Neural cell (in vitro differentiated cells): Measurements from ENCODE around the gene ZBTB40. TPM values are rescaled to one million over a fixed set of nuclear protein-coding genes. Genes with fewer than 3 reads are reported as not detected.

Experiments
- H2AFZ ChIP-seq: fragments of 200-600, 300-800 bp; sonication (generic), shearing (Covaris generic); 2 replicates; pipeline ENCODE4 v1.6.0; 2014; ENCODE audit warnings: low read depth, mild to moderate bottlenecking, antibody characterized with exemption, low read length, moderate library complexity
- H3F3A ChIP-seq: fragments of 200-600 bp; shearing (Covaris generic); 2 replicates; pipeline ENCODE4 v1.6.1; 2016; ENCODE audit warnings: mild to moderate bottlenecking, moderate library complexity, mixed read lengths, antibody characterized with exemption, low read length; ENCODE audit not compliant: insufficient read depth, poor library complexity, severe bottlenecking
- H3K27ac ChIP-seq: fragments of 200-600, 300-800 bp; sonication (generic), shearing (Covaris generic); 2 replicates; pipeline ENCODE4 v1.5.1; 2014; ENCODE audit warnings: mild to moderate bottlenecking, low read length, moderate library complexity
- H3K27me3 ChIP-seq: fragments of 300-800, 200-600 bp; sonication (generic), shearing (Covaris generic); 2 replicates; pipeline ENCODE4 v1.6.0; 2014; ENCODE audit warnings: mild to moderate bottlenecking, low read depth, low read length, moderate library complexity; ENCODE audit not compliant: insufficient read depth
- H3K36me3 ChIP-seq: fragments of 300-800, 200-600 bp; sonication (generic), shearing (Covaris generic); 2 replicates; pipeline ENCODE4 v1.5.1; 2014; ENCODE audit warnings: mild to moderate bottlenecking, antibody characterized with exemption, low read length, moderate library complexity; ENCODE audit not compliant: insufficient read depth
- H3K4me2 ChIP-seq: fragments of 300-800, 200-600 bp; sonication (generic), shearing (Covaris generic); 2 replicates; pipeline ENCODE4 v1.6.0; 2014; ENCODE audit warnings: mild to moderate bottlenecking, low read length
- H3K4me3 ChIP-seq: fragments of 300-800, 200-600 bp; sonication (generic), shearing (Covaris generic); 2 replicates; pipeline ENCODE4 v1.5.1; 2014; ENCODE audit warnings: mild to moderate bottlenecking, low read length, moderate library complexity
- H3K79me2 ChIP-seq: fragments of 200-600 bp; shearing (Covaris generic); replicated peaks from 2 replicates; pipeline ENCODE4 v1.6.0; 2014; ENCODE audit warnings: mild to moderate bottlenecking, low read length, moderate library complexity; ENCODE audit not compliant: insufficient read depth
- H3K9ac ChIP-seq: fragments of 300-800, 200-600 bp; sonication (generic), shearing (Covaris generic); 2 replicates; pipeline ENCODE4 v1.6.1; 2016; ENCODE audit warnings: mild to moderate bottlenecking, low read length, mixed read lengths
- H3K9me2 ChIP-seq: fragments of 200-600 bp; shearing (Covaris generic); 2 replicates; pipeline ENCODE4 v1.6.1; 2016; ENCODE audit warnings: mild to moderate bottlenecking, low read length, mixed read lengths; ENCODE audit not compliant: insufficient read depth
- H3K9me3 ChIP-seq: fragments of 200-600, 300-800 bp; sonication (generic), shearing (Covaris generic); 2 replicates; pipeline ENCODE4 v1.6.1; 2016; ENCODE audit warnings: mild to moderate bottlenecking, mixed run types, low read length, moderate library complexity, mixed read lengths
- H4K20me1 ChIP-seq: fragments of 200-600 bp; shearing (Covaris generic); 2 replicates; pipeline ENCODE4 v1.6.1; 2016; ENCODE audit warnings: mild to moderate bottlenecking, mixed run types; ENCODE audit not compliant: insufficient read depth
- EP300 ChIP-seq: fragments of 450-650 bp; conservative IDR thresholded peaks from 2 replicates; pipeline ENCODE4 v1.6.1; 2014; ENCODE audit warnings: antibody characterized with exemption, mild to moderate bottlenecking, moderate library complexity; ENCODE audit not compliant: poor library complexity, severe bottlenecking
- EZH2 ChIP-seq: fragments of 200-600, 300-800 bp; shearing (Covaris generic), sonication (generic); IDR thresholded peaks from 2 replicates; pipeline ENCODE4 v1.6.1; 2014; ENCODE audit warnings: antibody characterized with exemption, low read length, borderline replicate concordance, mild to moderate bottlenecking; ENCODE audit not compliant: insufficient read depth, poor library complexity, severe bottlenecking
- MXI1 ChIP-seq: fragments of 450-650 bp; conservative IDR thresholded peaks from 2 replicates; pipeline ENCODE4 v1.6.1; 2014; ENCODE audit warnings: antibody characterized with exemption, mild to moderate bottlenecking; ENCODE audit not compliant: poor library complexity, severe bottlenecking
- POLR2AphosphoS5 ChIP-seq: IDR thresholded peaks from 2 replicates; pipeline ENCODE4 v1.6.1; 2012
- RAD21 ChIP-seq: fragments of 450-650 bp; conservative IDR thresholded peaks from 2 replicates; pipeline ENCODE4 v1.6.1; 2014; ENCODE audit warnings: antibody characterized with exemption, mild to moderate bottlenecking, moderate library complexity
- SMC3 ChIP-seq: fragments of 450-650 bp; conservative IDR thresholded peaks from 2 replicates; pipeline ENCODE4 v1.6.1; 2014; ENCODE audit warnings: antibody characterized with exemption, mild to moderate bottlenecking, moderate library complexity; ENCODE audit not compliant: poor library complexity
- TAF1 ChIP-seq: IDR thresholded peaks from 2 replicates; pipeline ENCODE4 v1.6.1; 2012; ENCODE audit warnings: low read depth
- polyA plus RNA-seq: library from polyadenylated mRNA; depleted of rRNA; stranded (reverse); fragments of >200 nt; gene quantifications from 2 replicates; pipeline ENCODE4 v1.2.3, GENCODE V29; 2014
- TF ChIP-seq, protein P1 (sequence below): fragments of 450-650 bp; IDR thresholded peaks from 2 replicates; pipeline ENCODE4 v1.5.1; 2014; ENCODE audit warnings: antibody characterized with exemption, mild to moderate bottlenecking, moderate library complexity; ENCODE audit not compliant: poor library complexity, severe bottlenecking
- TF ChIP-seq, protein P2 (sequence below): IDR thresholded peaks from 2 replicates; pipeline ENCODE4 v1.6.1; 2012; ENCODE audit warnings: borderline replicate concordance

ZBTB40 gene
- polyA plus RNA-seq, 1 donor from 2014 or later: 12.7 TPM

DNA sequence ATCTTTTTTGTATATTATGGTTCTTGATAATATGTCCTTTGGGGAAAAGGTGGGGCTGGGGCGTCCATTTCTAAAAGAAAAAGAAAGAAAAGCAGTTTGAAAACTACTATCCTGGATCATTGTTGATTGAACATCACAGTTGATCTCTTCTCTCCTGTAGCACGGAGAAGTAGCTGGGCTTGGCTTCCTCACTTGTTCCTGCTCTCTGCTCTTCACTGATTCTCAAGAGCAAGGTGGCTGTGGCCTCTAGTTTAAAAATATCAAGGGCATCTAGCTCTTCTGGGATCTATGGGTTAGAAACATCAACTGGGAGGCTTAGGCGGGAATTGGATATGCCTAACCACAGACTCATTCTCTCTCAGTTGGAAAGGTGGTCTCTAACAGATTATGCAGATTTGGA lies 73.6 kb downstream of the ZBTB40 start:
- no peaks in the 10 kb centered on the region for H3K27me3 ChIP-seq
- H2AFZ ChIP-seq: no peak overlapping the region
- no peak overlapping the region for H3K9ac ChIP-seq
- TF ChIP-seq, protein P1, sequence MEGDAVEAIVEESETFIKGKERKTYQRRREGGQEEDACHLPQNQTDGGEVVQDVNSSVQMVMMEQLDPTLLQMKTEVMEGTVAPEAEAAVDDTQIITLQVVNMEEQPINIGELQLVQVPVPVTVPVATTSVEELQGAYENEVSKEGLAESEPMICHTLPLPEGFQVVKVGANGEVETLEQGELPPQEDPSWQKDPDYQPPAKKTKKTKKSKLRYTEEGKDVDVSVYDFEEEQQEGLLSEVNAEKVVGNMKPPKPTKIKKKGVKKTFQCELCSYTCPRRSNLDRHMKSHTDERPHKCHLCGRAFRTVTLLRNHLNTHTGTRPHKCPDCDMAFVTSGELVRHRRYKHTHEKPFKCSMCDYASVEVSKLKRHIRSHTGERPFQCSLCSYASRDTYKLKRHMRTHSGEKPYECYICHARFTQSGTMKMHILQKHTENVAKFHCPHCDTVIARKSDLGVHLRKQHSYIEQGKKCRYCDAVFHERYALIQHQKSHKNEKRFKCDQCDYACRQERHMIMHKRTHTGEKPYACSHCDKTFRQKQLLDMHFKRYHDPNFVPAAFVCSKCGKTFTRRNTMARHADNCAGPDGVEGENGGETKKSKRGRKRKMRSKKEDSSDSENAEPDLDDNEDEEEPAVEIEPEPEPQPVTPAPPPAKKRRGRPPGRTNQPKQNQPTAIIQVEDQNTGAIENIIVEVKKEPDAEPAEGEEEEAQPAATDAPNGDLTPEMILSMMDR: no peak
- TF ChIP-seq EZH2 (no peak), MXI1 (no peak), POLR2AphosphoS5 (no peak), TAF1 (no peak), SMC3 (no peak), RAD21 (no peak), EP300 (no peak)
- TF ChIP-seq, protein P2, sequence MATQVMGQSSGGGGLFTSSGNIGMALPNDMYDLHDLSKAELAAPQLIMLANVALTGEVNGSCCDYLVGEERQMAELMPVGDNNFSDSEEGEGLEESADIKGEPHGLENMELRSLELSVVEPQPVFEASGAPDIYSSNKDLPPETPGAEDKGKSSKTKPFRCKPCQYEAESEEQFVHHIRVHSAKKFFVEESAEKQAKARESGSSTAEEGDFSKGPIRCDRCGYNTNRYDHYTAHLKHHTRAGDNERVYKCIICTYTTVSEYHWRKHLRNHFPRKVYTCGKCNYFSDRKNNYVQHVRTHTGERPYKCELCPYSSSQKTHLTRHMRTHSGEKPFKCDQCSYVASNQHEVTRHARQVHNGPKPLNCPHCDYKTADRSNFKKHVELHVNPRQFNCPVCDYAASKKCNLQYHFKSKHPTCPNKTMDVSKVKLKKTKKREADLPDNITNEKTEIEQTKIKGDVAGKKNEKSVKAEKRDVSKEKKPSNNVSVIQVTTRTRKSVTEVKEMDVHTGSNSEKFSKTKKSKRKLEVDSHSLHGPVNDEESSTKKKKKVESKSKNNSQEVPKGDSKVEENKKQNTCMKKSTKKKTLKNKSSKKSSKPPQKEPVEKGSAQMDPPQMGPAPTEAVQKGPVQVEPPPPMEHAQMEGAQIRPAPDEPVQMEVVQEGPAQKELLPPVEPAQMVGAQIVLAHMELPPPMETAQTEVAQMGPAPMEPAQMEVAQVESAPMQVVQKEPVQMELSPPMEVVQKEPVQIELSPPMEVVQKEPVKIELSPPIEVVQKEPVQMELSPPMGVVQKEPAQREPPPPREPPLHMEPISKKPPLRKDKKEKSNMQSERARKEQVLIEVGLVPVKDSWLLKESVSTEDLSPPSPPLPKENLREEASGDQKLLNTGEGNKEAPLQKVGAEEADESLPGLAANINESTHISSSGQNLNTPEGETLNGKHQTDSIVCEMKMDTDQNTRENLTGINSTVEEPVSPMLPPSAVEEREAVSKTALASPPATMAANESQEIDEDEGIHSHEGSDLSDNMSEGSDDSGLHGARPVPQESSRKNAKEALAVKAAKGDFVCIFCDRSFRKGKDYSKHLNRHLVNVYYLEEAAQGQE: no peak
- no peaks in the 10 kb centered on the region for H4K20me1 ChIP-seq
- no peaks in the 10 kb centered on the region for H3K79me2 ChIP-seq
- no peaks in the 10 kb centered on the region for H3F3A ChIP-seq
- no peaks in the 10 kb centered on the region for H3K36me3 ChIP-seq
- no peak overlapping the region for H3K4me2 ChIP-seq
- H3K27ac ChIP-seq: no peak overlapping the region
- no peak overlapping the region for H3K4me3 ChIP-seq
- no peaks in the 10 kb centered on the region for H3K9me3 ChIP-seq
- no peaks in the 10 kb centered on the region for H3K9me2 ChIP-seq

DNA sequence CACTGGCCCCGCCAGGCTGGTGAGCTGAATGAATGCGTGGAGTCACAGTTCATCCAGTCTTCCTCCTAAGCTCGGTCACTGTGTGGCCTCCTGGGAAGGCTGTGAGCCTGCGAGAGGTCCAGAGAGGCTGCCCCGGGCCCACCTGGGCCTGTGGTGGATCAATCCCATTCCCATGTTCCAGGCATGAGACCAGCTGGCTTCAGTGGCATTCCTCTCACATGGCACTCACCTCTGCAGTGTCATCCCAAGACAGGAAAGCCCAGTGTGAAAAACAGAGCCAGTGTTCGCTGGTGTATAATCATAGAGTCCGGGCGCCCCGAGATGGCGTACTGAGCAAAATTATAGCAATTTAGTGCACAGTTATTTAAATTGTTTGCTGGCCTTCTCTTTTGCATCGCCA lies 74.0 kb downstream of the ZBTB40 start:
- TF ChIP-seq TAF1 (no peak), RAD21 (no peak), POLR2AphosphoS5 (no peak), EZH2 (no peak), MXI1 (no peak), SMC3 (no peak), EP300 (no peak)
- TF ChIP-seq, protein P2: no peak
- TF ChIP-seq, protein P1: no peak
- Histone ChIP-seq H3K9me3 (no peaks in the 10 kb centered on the region), H3F3A (no peaks in the 10 kb centered on the region), H3K36me3 (no peaks in the 10 kb centered on the region), H3K9me2 (no peaks in the 10 kb centered on the region), H3K79me2 (no peaks in the 10 kb centered on the region), H3K27ac (no peak overlapping the region), H3K27me3 (no peaks in the 10 kb centered on the region), H2AFZ (no peak overlapping the region), H4K20me1 (no peaks in the 10 kb centered on the region), H3K4me2 (no peak overlapping the region), H3K4me3 (no peak overlapping the region), H3K9ac (no peak overlapping the region)
